Measurements from ENCODE around the gene VPS52.

DNA sequence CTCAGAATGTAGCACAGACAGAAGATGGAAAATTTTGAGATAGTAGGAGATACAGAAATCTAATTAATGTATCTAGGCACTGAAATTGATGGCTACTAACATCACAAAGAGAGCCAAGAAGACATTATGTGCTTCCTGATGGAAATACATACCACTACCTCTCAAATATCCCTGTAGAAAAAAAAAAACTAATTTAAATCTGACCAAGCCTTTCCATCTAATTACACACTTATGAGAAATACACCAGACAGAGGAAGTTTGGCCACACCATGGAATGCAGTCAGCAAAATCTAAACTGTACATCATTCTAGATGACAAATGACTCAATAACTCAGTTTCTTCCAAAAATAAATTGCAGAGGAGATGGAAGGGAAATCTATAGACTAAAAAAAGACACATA lies 18.9 kb downstream of the VPS52 start:
- TF ChIP-seq, protein P1, sequence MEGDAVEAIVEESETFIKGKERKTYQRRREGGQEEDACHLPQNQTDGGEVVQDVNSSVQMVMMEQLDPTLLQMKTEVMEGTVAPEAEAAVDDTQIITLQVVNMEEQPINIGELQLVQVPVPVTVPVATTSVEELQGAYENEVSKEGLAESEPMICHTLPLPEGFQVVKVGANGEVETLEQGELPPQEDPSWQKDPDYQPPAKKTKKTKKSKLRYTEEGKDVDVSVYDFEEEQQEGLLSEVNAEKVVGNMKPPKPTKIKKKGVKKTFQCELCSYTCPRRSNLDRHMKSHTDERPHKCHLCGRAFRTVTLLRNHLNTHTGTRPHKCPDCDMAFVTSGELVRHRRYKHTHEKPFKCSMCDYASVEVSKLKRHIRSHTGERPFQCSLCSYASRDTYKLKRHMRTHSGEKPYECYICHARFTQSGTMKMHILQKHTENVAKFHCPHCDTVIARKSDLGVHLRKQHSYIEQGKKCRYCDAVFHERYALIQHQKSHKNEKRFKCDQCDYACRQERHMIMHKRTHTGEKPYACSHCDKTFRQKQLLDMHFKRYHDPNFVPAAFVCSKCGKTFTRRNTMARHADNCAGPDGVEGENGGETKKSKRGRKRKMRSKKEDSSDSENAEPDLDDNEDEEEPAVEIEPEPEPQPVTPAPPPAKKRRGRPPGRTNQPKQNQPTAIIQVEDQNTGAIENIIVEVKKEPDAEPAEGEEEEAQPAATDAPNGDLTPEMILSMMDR (IDR thresholded peaks at IDR 0.05) = no peak
- TF ChIP-seq POLR2A (IDR thresholded peaks at IDR 0.05) = no peak
